Uterus (tissue), 4 donors: ENCODE results near the gene ZNF532. TPM values are rescaled to one million over a fixed set of nuclear protein-coding genes. Genes with fewer than 3 reads are reported as not detected.

Source experiments
- DNase-seq, 2 donors: peaks; one replicate each; pipeline ENCODE4 v3.0.0-alpha.2; 2019 to 2020
- H3K27ac ChIP-seq, 2 donors: fragments of 200-600 bp; sonication (generic); 1 replicate in 1 of 2; 2 replicates in 1 of 2; pipeline ENCODE4 v1.5.1; 2016 to 2018
- H3K27me3 ChIP-seq, 2 donors: fragments of 200-600 bp; sonication (generic); one replicate each; pipeline ENCODE4 v1.5.1; 2018 to 2019; ENCODE audit warnings: control low read depth in 1 of 2
- H3K36me3 ChIP-seq, 2 donors: fragments of 200-600 bp; sonication (generic); one replicate each; pipeline ENCODE4 v1.5.1; 2019; ENCODE audit warnings: control low read depth in 1 of 2
- H3K4me1 ChIP-seq, 2 donors: fragments of 200-600 bp; sonication (generic); one replicate each; pipeline ENCODE4 v1.5.1; 2018 to 2019; ENCODE audit warnings: control low read depth in 1 of 2
- H3K4me3 ChIP-seq, 2 donors: fragments of 200-600 bp; sonication (generic); 1 replicate in 1 of 2; 2 replicates in 1 of 2; pipeline ENCODE4 v1.5.1; 2018 to 2019; ENCODE audit warnings: mild to moderate bottlenecking in 1 of 2
- H3K9me3 ChIP-seq, 2 donors: fragments of 200-600 bp; sonication (generic); one replicate each; pipeline ENCODE4 v1.5.1; 2019; ENCODE audit warnings: control low read depth in 1 of 2
- POLR2A ChIP-seq, 2 donors: fragments of 450-650 bp; IDR thresholded peaks; one replicate each; pipeline ENCODE4 v1.6.1; 2016; ENCODE audit warnings: antibody characterized with exemption in 2 of 2, mild to moderate bottlenecking in 1 of 2, moderate library complexity in 1 of 2
- intact Hi-C: fragments of 100-400 bp; cut with DNase I; formaldehyde crosslinking; loops from one replicate; pipeline ENCODE4 v1.15.1; 2023; ENCODE audit warnings: low total_unique reads
- total RNA-seq, 4 donors: library from RNA; depleted of rRNA in 3 of 4; stranded (reverse); fragments of >200 nt in 3 of 4; gene quantifications; one replicate each; pipeline versions ENCODE4 v1.1.0 to v1.2.4, GENCODE V29; 2014 to 2023
- TF ChIP-seq, protein P1 (sequence below), 4 experiments: fragments of 200-600 bp in 2 of 4; fragments of 450-650 bp in 2 of 4; sonication (generic) in 2 of 4; IDR thresholded peaks; one replicate each; pipeline ENCODE4 v1.5.1; 2016 to 2019; ENCODE audit warnings: antibody characterized with exemption in 4 of 4, mild to moderate bottlenecking in 2 of 4, moderate library complexity in 1 of 4
- donor health status: DM: yes; HTN: yes; CAD: no.

The ZNF532 gene
- total RNA-seq, 4 donors from 2014 or later = 32.4 to 174 (median 127) TPM

DNA sequence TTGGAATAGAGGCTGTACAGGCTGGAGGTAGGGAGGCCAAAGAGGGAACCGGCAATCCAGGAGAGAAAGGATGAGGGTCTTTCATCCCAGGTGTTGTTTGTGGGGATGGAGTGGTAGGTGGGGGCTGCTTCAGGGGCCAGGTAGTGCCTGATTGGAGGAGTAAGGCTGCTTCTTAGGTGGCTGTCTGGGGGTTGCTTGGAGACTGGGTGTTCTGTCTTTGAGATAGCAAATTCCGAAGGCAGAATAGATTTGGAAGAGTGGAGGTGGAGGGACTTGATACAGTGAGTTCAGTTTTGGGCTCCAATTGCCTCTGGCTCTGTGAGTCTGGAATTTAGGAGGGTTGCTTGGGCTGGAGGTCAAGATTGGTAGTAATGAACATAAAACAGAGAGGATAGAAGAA is 5.9 kb downstream of the ZNF532 start:
- TF ChIP-seq, protein P1, sequence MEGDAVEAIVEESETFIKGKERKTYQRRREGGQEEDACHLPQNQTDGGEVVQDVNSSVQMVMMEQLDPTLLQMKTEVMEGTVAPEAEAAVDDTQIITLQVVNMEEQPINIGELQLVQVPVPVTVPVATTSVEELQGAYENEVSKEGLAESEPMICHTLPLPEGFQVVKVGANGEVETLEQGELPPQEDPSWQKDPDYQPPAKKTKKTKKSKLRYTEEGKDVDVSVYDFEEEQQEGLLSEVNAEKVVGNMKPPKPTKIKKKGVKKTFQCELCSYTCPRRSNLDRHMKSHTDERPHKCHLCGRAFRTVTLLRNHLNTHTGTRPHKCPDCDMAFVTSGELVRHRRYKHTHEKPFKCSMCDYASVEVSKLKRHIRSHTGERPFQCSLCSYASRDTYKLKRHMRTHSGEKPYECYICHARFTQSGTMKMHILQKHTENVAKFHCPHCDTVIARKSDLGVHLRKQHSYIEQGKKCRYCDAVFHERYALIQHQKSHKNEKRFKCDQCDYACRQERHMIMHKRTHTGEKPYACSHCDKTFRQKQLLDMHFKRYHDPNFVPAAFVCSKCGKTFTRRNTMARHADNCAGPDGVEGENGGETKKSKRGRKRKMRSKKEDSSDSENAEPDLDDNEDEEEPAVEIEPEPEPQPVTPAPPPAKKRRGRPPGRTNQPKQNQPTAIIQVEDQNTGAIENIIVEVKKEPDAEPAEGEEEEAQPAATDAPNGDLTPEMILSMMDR (IDR thresholded peaks at IDR 0.05) = no peak
- no peak for TF ChIP-seq POLR2A (IDR thresholded peaks at IDR 0.05)
- peak overlapping the region in 1 of 2 donors; percentile 36 for H3K27ac ChIP-seq
- H3K27me3 ChIP-seq = no peaks in the 10 kb centered on the region
- H3K4me3 ChIP-seq = no peak overlapping the region
- no peak for DNase-seq
- no peaks in the 10 kb centered on the region for H3K4me1 ChIP-seq
- no peaks in the 10 kb centered on the region for H3K9me3 ChIP-seq
- H3K36me3 ChIP-seq = no peaks in the 10 kb centered on the region
- intact Hi-C loops = no loop called here

DNA sequence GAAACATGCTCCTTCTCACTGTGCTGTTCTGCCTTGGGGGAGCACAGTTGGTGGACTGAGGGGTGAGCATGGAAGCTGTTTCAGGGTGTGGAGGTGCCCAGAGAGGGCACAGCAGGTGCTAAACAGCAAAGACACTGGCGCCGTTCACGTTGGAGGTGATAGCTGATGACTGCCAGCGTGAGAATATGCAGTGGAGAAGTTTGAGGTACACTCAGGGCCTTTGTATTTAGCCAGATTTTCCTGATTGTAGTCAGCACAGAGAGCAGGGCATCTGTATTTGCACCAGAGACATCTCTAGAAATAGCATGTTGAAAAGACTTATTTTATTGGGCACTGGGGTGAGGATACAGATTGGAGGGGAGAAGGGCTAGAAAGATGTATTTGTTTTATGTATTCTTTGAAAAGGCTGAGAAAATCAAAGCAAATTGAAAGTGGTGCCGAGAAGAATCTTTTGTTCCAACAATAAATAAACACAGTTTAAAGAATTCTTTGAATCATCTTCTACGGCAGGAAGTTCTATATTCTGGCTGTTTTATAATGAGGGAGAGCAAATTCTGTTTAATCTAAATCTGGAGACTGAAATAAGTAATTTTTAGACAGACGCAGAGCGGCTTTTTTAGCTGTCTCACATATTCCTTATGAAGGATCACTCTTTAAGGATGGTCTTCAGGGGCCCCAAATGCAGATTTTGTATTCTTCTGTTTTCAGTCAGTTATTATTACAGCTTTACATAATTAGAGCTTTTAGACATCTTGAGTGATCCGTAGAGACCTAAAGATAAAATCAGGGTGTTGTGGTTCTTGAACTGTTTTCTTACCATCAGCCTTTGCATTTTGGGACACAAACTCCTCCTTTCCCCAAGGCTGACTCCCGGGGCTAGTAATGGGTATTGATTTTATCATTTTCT is 7.1 kb downstream of the ZNF532 start:
- TF ChIP-seq, protein P1 (IDR thresholded peaks at IDR 0.05) = no peak
- TF ChIP-seq POLR2A (IDR thresholded peaks at IDR 0.05) = no peak
- Histone ChIP-seq H3K27me3 (no peaks in the 10 kb centered on the region), H3K36me3 (no peaks in the 10 kb centered on the region), H3K27ac (peak overlapping the region; percentile 47 to 64), H3K4me3 (no peak overlapping the region), H3K4me1 (no peaks in the 10 kb centered on the region), H3K9me3 (no peaks in the 10 kb centered on the region)
- intact Hi-C loops = no loop called here
- no peak for DNase-seq

DNA sequence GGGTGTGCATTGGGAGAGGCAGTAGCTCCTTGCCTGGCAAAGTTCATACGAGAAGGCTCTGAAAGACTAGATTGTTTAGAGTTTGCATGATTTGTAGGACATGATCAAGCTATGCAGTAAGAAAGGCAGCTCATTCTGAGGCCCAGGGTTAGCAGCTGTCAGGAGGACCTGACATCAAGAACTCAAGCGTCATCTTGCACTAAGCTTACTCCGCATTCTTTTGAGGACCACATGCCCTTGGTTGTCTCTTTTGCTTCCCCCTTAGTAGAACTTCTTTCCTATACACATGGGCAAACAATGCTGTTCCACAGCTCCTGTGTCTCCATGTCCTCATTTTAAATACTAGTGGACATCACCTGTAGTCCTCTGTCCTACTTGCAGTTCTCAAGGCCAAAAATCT is 14.0 kb downstream of the ZNF532 start:
- H3K4me3 ChIP-seq = no peak overlapping the region
- peaks cover 0 to 4% of the 10 kb centered on the region in 2 donors for H3K4me1 ChIP-seq
- no peaks in the 10 kb centered on the region for H3K9me3 ChIP-seq
- H3K27me3 ChIP-seq = no peaks in the 10 kb centered on the region
- TF ChIP-seq, protein P1 (IDR thresholded peaks at IDR 0.05) = no peak
- TF ChIP-seq POLR2A (IDR thresholded peaks at IDR 0.05) = no peak
- intact Hi-C loops = no loop called here
- no peaks in the 10 kb centered on the region for H3K36me3 ChIP-seq
- DNase-seq = no peak
- H3K27ac ChIP-seq = no peak overlapping the region

DNA sequence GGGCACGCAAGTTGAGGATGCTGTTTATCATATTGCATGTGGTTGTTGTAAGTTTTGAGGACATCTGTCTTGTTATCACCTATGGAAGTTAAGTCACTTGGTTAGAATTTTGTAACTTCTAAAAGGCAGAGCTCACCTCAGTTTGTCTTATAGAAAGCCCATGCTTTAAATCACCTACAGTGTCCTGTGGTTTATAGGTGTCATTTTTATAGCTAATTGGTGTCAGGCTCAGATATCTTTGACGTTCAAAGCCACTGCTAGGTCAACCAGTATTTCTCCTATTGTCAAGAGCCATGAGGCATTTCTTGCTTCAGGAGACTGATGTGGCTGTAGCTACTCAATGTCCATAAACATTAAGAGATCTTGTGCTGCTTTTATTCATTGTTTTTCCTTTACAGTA is 16.8 kb downstream of the ZNF532 start:
- intact Hi-C loops = no loop called here
- Histone ChIP-seq H3K27ac (peak overlapping the region; percentile 9 to 46), H3K4me1 (peaks cover 0 to 4% of the 10 kb centered on the region in 2 donors)

DNA sequence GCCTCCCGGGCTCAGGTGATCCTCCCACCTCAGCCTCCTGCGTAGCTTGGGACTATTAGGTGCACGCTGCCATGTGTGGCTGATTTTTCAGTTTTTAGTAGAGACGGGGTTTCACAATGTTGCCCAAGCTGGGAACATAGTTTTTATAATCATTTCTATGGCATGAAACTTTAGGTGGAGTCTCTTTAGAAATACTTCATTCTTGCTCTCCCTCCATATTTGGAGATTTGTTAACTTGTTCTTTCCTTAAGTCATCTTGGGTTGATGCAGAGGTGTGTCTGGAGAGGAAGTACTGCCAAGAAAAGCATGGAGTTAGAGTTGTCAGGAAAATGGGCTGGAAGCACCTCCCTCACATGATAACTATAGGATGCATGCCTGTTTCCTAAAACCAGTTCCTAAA is 17.4 kb downstream of the ZNF532 start:
- Histone ChIP-seq H3K27ac (no peak overlapping the region), H3K4me1 (peaks cover 0 to 4% of the 10 kb centered on the region in 2 donors), H3K36me3 (no peaks in the 10 kb centered on the region), H3K4me3 (no peak overlapping the region), H3K9me3 (no peaks in the 10 kb centered on the region), H3K27me3 (no peaks in the 10 kb centered on the region)
- TF ChIP-seq POLR2A (IDR thresholded peaks at IDR 0.05) = no peak
- TF ChIP-seq, protein P1 (IDR thresholded peaks at IDR 0.05) = no peak
- intact Hi-C loops = no loop called here
- DNase-seq = no peak

More for the DNA sequence above, 16.8 kb downstream of the ZNF532 start:
- H3K9me3 ChIP-seq = no peaks in the 10 kb centered on the region
- no peak for TF ChIP-seq POLR2A (IDR thresholded peaks at IDR 0.05)
- TF ChIP-seq, protein P1 (IDR thresholded peaks at IDR 0.05) = no peak
- H3K36me3 ChIP-seq = no peaks in the 10 kb centered on the region
- no peak for DNase-seq
- no peaks in the 10 kb centered on the region for H3K27me3 ChIP-seq
- no peak overlapping the region for H3K4me3 ChIP-seq
